ENCODE data around the gene CD82. TPM values are rescaled to one million over a fixed set of nuclear protein-coding genes. Genes with fewer than 3 reads are reported as not detected.
A peak's percentile ranks its signal among the peaks of the same experiment; 100 is the strongest.

Gene CD82
- total and polyA plus RNA-seq, 2 donors (not counting 1 experiment from before 2014, with no cell fraction given), result 192 to 438 TPM

GRCh38 chr11:44590769-44591168 lies 25.3 kb downstream of the CD82 start:
- H3K9me3 Mint-ChIP-seq (ENCODE audit: insufficient read depth), result no peaks in the 10 kb centered on the region
- peaks cover 14 to 34% of the 10 kb centered on the region in 2 donors for H3K4me1 ChIP-seq (ENCODE audit: control insufficient read depth in 2 of 2, insufficient read depth in 2 of 2, low read length in 2 of 2)
- intact Hi-C loops (cut with micrococcal nuclease), result no loop called here
- CTCF ChIA-PET, result interaction anchor here (1.0 to 17.6 kb wide), 3 partner anchors 13 to 184 kb away, joined by 3 to 313 read pairs (median 5); no protein-coding TSS in a partner anchor
- H3K4me2 ChIP-seq (replicated peaks; ENCODE audit: low read depth, low read length, poor library complexity, severe bottlenecking), result no peak overlapping the region
- ATAC-seq (ENCODE audit: low read depth) (no peak), DNase-seq (no peak)
- no peaks in the 10 kb centered on the region for H3K27me3 Mint-ChIP-seq
- H3K4me1 Mint-ChIP-seq, result peaks cover 59% of the 10 kb centered on the region
- no peak overlapping the region for H3K4me3 Mint-ChIP-seq
- WGBS (ENCODE audit: insufficient coverage), result 56% methylated on average over 4 of the region's 6 CpGs
- H3K9me3 ChIP-seq (ENCODE audit: control extremely low read depth in 1 of 3, control insufficient read depth in 2 of 3, insufficient read depth in 1 of 3, low read length in 2 of 3), result no peaks in the 10 kb centered on the region
- H4K20me1 ChIP-seq (ENCODE audit: control insufficient read depth, insufficient read depth, low read length, poor library complexity, severe bottlenecking), result peaks cover 19% of the 10 kb centered on the region
- no peak overlapping the region for H3K4me3 ChIP-seq (ENCODE audit: control extremely low read depth in 1 of 5, extremely low read depth in 1 of 5, insufficient read depth in 1 of 5, low read depth in 2 of 5, low read length in 4 of 5)
- H3K27ac ChIP-seq (ENCODE audit: low read length in 2 of 2), result peak overlapping the region in 1 of 2 donors; percentile 44
- no peak overlapping the region for H2AFZ ChIP-seq (ENCODE audit: insufficient read depth, low read depth, low read length, poor library complexity, severe bottlenecking)
- peak overlapping the region; percentile 85 for H3K27ac Mint-ChIP-seq
- H3K79me2 ChIP-seq (ENCODE audit: control insufficient read depth, insufficient read depth, low read length), result peaks cover 34% of the 10 kb centered on the region
- no peak overlapping the region for H3K9ac ChIP-seq (ENCODE audit: low read length)
- H3K36me3 ChIP-seq (replicated peaks in 1 of 2; ENCODE audit: control extremely low read depth in 1 of 2, control insufficient read depth in 1 of 2, extremely low read depth in 1 of 2, insufficient read depth in 2 of 2, low read length in 1 of 2), result peaks cover 0 to 74% of the 10 kb centered on the region in 2 experiments
- POLR2A ChIA-PET, result interaction anchor here (0.8 kb wide), 1 partner anchor 22 kb away, joined by 3 read pairs; no protein-coding TSS in a partner anchor
- TF ChIP-seq EZH2 (IDR thresholded peaks at IDR 0.05; ENCODE audit: borderline replicate concordance, insufficient read depth, low read depth, low read length, poor library complexity, severe bottlenecking), result no peak
- no peak for TF ChIP-seq CTCF (IDR thresholded peaks at IDR 0.05)
- H3K27me3 ChIP-seq (replicated peaks in 1 of 4; ENCODE audit: control extremely low read depth in 1 of 4, control insufficient read depth in 3 of 4, insufficient read depth in 4 of 4, low read length in 3 of 4), result no peaks in the 10 kb centered on the region

DNA sequence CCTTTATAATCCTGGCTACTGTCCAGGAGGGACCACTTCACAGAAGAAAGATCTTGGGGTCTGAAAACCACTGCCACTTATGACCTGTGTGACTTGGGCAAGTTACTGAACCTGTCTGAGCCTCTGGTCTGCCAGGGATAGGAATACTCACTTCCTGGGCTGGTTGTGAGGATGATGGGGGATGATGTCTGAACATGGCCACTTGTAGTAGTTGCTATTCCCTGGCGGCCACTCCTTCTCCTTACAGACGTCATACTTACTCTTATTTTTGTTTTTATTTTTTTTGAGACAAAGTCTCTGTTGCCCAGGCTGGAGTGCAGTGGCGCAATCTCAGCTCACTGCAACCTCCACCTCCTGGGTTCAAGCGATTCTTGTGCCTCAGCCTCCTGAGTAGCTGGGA lies 26.1 kb downstream of the CD82 start:
- H3K36me3 ChIP-seq (replicated peaks in 1 of 2; ENCODE audit: control extremely low read depth in 1 of 2, control insufficient read depth in 1 of 2, extremely low read depth in 1 of 2, insufficient read depth in 2 of 2, low read length in 1 of 2), result peaks cover 0 to 69% of the 10 kb centered on the region in 2 experiments
- no peaks in the 10 kb centered on the region for H3K9me3 ChIP-seq (ENCODE audit: control extremely low read depth in 1 of 3, control insufficient read depth in 2 of 3, insufficient read depth in 1 of 3, low read length in 2 of 3)
- Mint-ChIP-seq H3K27ac (peak overlapping the region; percentile 85), H3K27me3 (no peaks in the 10 kb centered on the region), H3K9me3 (ENCODE audit: insufficient read depth) (no peaks in the 10 kb centered on the region), H3K4me3 (no peak overlapping the region), H3K4me1 (peaks cover 67% of the 10 kb centered on the region)
- DNase-seq (no peak), ATAC-seq (ENCODE audit: low read depth) (no peak)
- TF ChIP-seq EZH2 (IDR thresholded peaks at IDR 0.05; ENCODE audit: borderline replicate concordance, insufficient read depth, low read depth, low read length, poor library complexity, severe bottlenecking), result no peak
- TF ChIP-seq CTCF (IDR thresholded peaks at IDR 0.05), result no peak
- H4K20me1 ChIP-seq (ENCODE audit: control insufficient read depth, insufficient read depth, low read length, poor library complexity, severe bottlenecking), result peaks cover 11% of the 10 kb centered on the region
- H3K4me2 ChIP-seq (replicated peaks; ENCODE audit: low read depth, low read length, poor library complexity, severe bottlenecking), result no peak overlapping the region
- H2AFZ ChIP-seq (ENCODE audit: insufficient read depth, low read depth, low read length, poor library complexity, severe bottlenecking), result no peak overlapping the region
- intact Hi-C loops (cut with micrococcal nuclease), result no loop called here
- H3K27ac ChIP-seq (ENCODE audit: low read length in 2 of 2), result peak overlapping the region in 1 of 2 donors; percentile 44
- H3K79me2 ChIP-seq (ENCODE audit: control insufficient read depth, insufficient read depth, low read length), result peaks cover 34% of the 10 kb centered on the region
- no peak overlapping the region for H3K9ac ChIP-seq (ENCODE audit: low read length)
- ChIA-PET CTCF (interaction anchor here (1.4 to 17.6 kb wide), 3 partner anchors 12 to 34 kb away, joined by 5 to 313 read pairs (median 130); no protein-coding TSS in a partner anchor), POLR2A (interaction anchor here (1.5 to 1.6 kb wide), 2 partner anchors 10 to 14 kb away, joined by 4 to 5 read pairs; no protein-coding TSS in a partner anchor)
- no CpG with 5 or more reads among the region's 4 CpGs for WGBS (ENCODE audit: insufficient coverage)
- no peak overlapping the region for H3K4me3 ChIP-seq (ENCODE audit: control extremely low read depth in 1 of 5, extremely low read depth in 1 of 5, insufficient read depth in 1 of 5, low read depth in 2 of 5, low read length in 4 of 5)
- H3K27me3 ChIP-seq (replicated peaks in 1 of 4; ENCODE audit: control extremely low read depth in 1 of 4, control insufficient read depth in 3 of 4, insufficient read depth in 4 of 4, low read length in 3 of 4), result no peaks in the 10 kb centered on the region
- H3K4me1 ChIP-seq (ENCODE audit: control insufficient read depth in 2 of 2, insufficient read depth in 2 of 2, low read length in 2 of 2), result peaks cover 21 to 42% of the 10 kb centered on the region in 2 donors
